HepG2 (cell line): ENCODE data around the gene APOM. TPM values are rescaled to one million over a fixed set of nuclear protein-coding genes. Genes with fewer than 3 reads are reported as not detected.

Experiments
- ATF7-NPFF ChIP-seq: sonication (generic); formaldehyde crosslinking; IDR thresholded peaks from 2 replicates; pipeline ENCODE4 v1.8.1; 2023; ENCODE audit warnings: mild to moderate bottlenecking, low read depth, missing genetic modification reagents, moderate library complexity
- CCDC6 ChIP-seq: sonication (generic); formaldehyde crosslinking; IDR thresholded peaks from 2 replicates; pipeline ENCODE4 v1.8.1; 2022; ENCODE audit warnings: mild to moderate bottlenecking, missing genetic modification reagents, moderate library complexity
- CENPBD1 ChIP-seq: sonication (generic); formaldehyde crosslinking; IDR thresholded peaks from 2 replicates; pipeline ENCODE4 v1.8.0; 2022; ENCODE audit warnings: missing genetic modification reagents, low read depth, mild to moderate bottlenecking, borderline replicate concordance
- CREB3 ChIP-seq: sonication (generic); formaldehyde crosslinking; IDR thresholded peaks from 2 replicates; pipeline ENCODE4 v1.5.0; 2020; ENCODE audit warnings: missing genetic modification reagents
- FOXO1 ChIP-seq: sonication (generic); formaldehyde crosslinking; IDR thresholded peaks from 2 replicates; pipeline ENCODE4 v1.4.0; 2020; ENCODE audit warnings: missing genetic modification reagents
- MED1 ChIP-seq: sonication (generic); formaldehyde crosslinking; IDR thresholded peaks from 2 replicates; pipeline ENCODE4 v1.4.0; 2020; ENCODE audit warnings: missing genetic modification reagents
- MEIS2 ChIP-seq: sonication (generic); formaldehyde crosslinking; IDR thresholded peaks from 2 replicates; pipeline ENCODE4 v1.9.0; 2021; ENCODE audit warnings: mild to moderate bottlenecking, missing genetic modification reagents
- NR2F1 ChIP-seq, 2 experiments: fragments of 450-650 bp in 1 of 2; formaldehyde crosslinking in 1 of 2; IDR thresholded peaks; 2 replicates each; pipeline versions ENCODE4 v1.5.0 to v1.6.1; 2016 to 2020; ENCODE audit warnings: mild to moderate bottlenecking in 1 of 2, missing compliant biosample characterization in 1 of 2, missing genetic modification reagents in 1 of 2, moderate library complexity in 1 of 2
- REXO4 ChIP-seq: sonication (generic); formaldehyde crosslinking; IDR thresholded peaks from 2 replicates; pipeline ENCODE4 v1.8.0; 2022; ENCODE audit warnings: missing genetic modification reagents, mild to moderate bottlenecking, borderline replicate concordance
- STAG1 ChIP-seq: sonication (generic); formaldehyde crosslinking; IDR thresholded peaks from 2 replicates; pipeline ENCODE4 v1.4.0; 2020; ENCODE audit warnings: missing genetic modification reagents
- TRIM24 ChIP-seq: sonication (generic); formaldehyde crosslinking; IDR thresholded peaks from 2 replicates; pipeline ENCODE4 v1.8.0; 2022; ENCODE audit warnings: mild to moderate bottlenecking, missing genetic modification reagents
- ZMYM3 ChIP-seq: sonication (generic); formaldehyde crosslinking; IDR thresholded peaks from 2 replicates; pipeline ENCODE4 v1.5.1; 2020; ENCODE audit warnings: mild to moderate bottlenecking, missing genetic modification reagents
- ZNF160 ChIP-seq: sonication (generic); formaldehyde crosslinking; IDR thresholded peaks from 2 replicates; pipeline ENCODE4 v1.8.0; 2022; ENCODE audit warnings: mild to moderate bottlenecking, inconsistent platforms, missing genetic modification reagents
- ZNF207 ChIP-seq: fragments of 450-650 bp; IDR thresholded peaks from 2 replicates; pipeline ENCODE4 v1.6.1; 2016; ENCODE audit warnings: antibody characterized with exemption, borderline replicate concordance
- ZNF350 ChIP-seq: sonication (generic); formaldehyde crosslinking; IDR thresholded peaks from 2 replicates; pipeline ENCODE4 v1.4.0; 2020; ENCODE audit warnings: mild to moderate bottlenecking, low read depth, missing genetic modification reagents, borderline replicate concordance
- ZNF367 ChIP-seq: sonication (generic); formaldehyde crosslinking; IDR thresholded peaks from 2 replicates; pipeline ENCODE4 v1.4.0; 2020; ENCODE audit warnings: missing genetic modification reagents, borderline replicate concordance
- ZNF761 ChIP-seq: sonication (generic); formaldehyde crosslinking; conservative IDR thresholded peaks from 2 replicates; pipeline ENCODE4 v1.4.0; 2020; ENCODE audit warnings: mild to moderate bottlenecking, missing genetic modification reagents
- polyA plus RNA-seq, 8 experiments: library from polyadenylated mRNA; depleted of rRNA in 3 of 8; stranded (reverse) in 7 of 8; unstranded in 1 of 8; fragments of >200 nt; fragmentation: Illumina TruSeq in 4 of 8; extraction: Trizol in 4 of 8; gene quantifications; 2 replicates each; pipeline versions ENCODE4 v1.2.1 to v1.2.3, GENCODE V29; 2011 to 2016; ENCODE audit warnings: low read depth in 4 of 8, missing spikeins in 1 of 8, mixed read lengths in 1 of 8; ENCODE audit not compliant: insufficient read depth in 1 of 8
- total RNA-seq, 5 experiments: library from RNA; depleted of rRNA; stranded (reverse); fragments of >200 nt; fragmentation: Illumina TruSeq; extraction: Trizol; gene quantifications; 2 replicates each; pipeline ENCODE4 v1.2.3, GENCODE V29; 2016; ENCODE audit warnings: low read depth in 1 of 5
- TF ChIP-seq, protein P1 (sequence below): sonication (generic); formaldehyde crosslinking; conservative IDR thresholded peaks from 2 replicates; pipeline ENCODE4 v1.8.1; 2023; ENCODE audit warnings: missing genetic modification reagents
- TF ChIP-seq, protein P2 (sequence below): sonication (generic); formaldehyde crosslinking; IDR thresholded peaks from 2 replicates; pipeline ENCODE4 v1.4.0; 2020; ENCODE audit warnings: missing genetic modification reagents, borderline replicate concordance
- TF ChIP-seq, protein P3 (sequence below): IDR thresholded peaks from 2 replicates; pipeline ENCODE4 v1.6.1; 2016; ENCODE audit warnings: missing compliant biosample characterization, missing genetic modification reagents, borderline replicate concordance

The APOM gene
- total and polyA plus RNA-seq, 2 of the 13 experiments (the other 11 are each of a cell fraction or from before 2014, with no cell fraction given), result 98.2 to 1,140 TPM

DNA sequence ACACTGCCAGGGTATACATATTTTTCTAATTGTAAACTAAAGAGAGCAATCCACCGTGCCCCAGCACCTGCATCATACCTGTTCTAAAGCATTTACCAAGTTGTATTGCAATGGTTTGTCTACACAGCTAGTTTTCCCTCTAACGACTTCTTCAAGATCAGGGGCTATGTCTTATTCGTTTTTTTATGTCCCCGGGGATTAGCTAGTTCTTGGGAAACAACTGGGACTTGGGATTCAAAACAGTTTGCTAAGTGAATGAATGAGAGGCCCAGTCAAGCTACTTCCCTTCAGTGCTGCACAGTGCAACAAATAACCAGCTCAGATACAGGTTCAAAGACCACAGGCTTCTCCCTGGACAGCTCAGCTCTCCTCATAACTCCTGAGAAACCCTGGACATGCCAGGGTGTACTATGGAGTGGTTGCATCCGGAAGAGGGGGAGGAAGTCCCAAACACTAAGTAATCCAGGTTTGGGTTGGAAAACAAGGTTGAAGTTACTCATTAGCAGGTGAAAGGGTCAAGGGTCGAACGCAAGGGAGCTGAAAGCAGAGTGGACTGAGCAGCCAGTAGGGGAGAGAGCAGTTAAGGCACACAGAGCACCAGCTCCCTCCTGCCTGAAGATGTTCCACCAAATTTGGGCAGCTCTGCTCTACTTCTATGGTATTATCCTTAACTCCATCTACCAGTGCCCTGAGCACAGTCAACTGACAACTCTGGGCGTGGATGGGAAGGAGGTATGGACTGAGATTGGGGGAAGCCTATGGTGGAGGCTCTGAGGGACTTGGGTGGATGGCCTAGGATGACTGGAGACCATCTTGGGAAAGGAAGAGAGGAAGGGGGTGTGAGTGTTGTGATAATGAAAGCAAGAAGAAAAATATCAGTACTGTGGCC, at the start of gene APOM (continued):
- TF ChIP-seq ZMYM3 (CRISPR knock-in tag), result peak; percentile 80
- peak; percentile 99 for TF ChIP-seq MED1
- TF ChIP-seq ZNF350 (CRISPR knock-in tag), result peak; percentile 78
- peak; percentile 34; the same call in 1 of the 2 replicates for TF ChIP-seq STAG1 (CRISPR knock-in tag)
- TF ChIP-seq ZNF207, result no peak
- TF ChIP-seq, protein P1, sequence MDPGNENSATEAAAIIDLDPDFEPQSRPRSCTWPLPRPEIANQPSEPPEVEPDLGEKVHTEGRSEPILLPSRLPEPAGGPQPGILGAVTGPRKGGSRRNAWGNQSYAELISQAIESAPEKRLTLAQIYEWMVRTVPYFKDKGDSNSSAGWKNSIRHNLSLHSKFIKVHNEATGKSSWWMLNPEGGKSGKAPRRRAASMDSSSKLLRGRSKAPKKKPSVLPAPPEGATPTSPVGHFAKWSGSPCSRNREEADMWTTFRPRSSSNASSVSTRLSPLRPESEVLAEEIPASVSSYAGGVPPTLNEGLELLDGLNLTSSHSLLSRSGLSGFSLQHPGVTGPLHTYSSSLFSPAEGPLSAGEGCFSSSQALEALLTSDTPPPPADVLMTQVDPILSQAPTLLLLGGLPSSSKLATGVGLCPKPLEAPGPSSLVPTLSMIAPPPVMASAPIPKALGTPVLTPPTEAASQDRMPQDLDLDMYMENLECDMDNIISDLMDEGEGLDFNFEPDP, result no peak
- TF ChIP-seq CENPBD1, result 0 out of 2 replicates have a peak, but pooled peaks have one; percentile 69
- no peak for TF ChIP-seq REXO4 (CRISPR knock-in tag)
- 0 out of 2 replicates have a peak, but pooled peaks have one; percentile 24 for TF ChIP-seq ATF7-NPFF
- TF ChIP-seq, protein P2, sequence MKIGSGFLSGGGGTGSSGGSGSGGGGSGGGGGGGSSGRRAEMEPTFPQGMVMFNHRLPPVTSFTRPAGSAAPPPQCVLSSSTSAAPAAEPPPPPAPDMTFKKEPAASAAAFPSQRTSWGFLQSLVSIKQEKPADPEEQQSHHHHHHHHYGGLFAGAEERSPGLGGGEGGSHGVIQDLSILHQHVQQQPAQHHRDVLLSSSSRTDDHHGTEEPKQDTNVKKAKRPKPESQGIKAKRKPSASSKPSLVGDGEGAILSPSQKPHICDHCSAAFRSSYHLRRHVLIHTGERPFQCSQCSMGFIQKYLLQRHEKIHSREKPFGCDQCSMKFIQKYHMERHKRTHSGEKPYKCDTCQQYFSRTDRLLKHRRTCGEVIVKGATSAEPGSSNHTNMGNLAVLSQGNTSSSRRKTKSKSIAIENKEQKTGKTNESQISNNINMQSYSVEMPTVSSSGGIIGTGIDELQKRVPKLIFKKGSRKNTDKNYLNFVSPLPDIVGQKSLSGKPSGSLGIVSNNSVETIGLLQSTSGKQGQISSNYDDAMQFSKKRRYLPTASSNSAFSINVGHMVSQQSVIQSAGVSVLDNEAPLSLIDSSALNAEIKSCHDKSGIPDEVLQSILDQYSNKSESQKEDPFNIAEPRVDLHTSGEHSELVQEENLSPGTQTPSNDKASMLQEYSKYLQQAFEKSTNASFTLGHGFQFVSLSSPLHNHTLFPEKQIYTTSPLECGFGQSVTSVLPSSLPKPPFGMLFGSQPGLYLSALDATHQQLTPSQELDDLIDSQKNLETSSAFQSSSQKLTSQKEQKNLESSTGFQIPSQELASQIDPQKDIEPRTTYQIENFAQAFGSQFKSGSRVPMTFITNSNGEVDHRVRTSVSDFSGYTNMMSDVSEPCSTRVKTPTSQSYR (CRISPR knock-in tag), result peak; percentile 90
- peak; percentile 73; the same call in 1 of the 2 replicates for TF ChIP-seq ZNF367 (CRISPR knock-in tag)
- peak; percentile 54; the same call in 1 of the 2 replicates for TF ChIP-seq ZNF160 (CRISPR knock-in tag)
- TF ChIP-seq, protein P3, sequence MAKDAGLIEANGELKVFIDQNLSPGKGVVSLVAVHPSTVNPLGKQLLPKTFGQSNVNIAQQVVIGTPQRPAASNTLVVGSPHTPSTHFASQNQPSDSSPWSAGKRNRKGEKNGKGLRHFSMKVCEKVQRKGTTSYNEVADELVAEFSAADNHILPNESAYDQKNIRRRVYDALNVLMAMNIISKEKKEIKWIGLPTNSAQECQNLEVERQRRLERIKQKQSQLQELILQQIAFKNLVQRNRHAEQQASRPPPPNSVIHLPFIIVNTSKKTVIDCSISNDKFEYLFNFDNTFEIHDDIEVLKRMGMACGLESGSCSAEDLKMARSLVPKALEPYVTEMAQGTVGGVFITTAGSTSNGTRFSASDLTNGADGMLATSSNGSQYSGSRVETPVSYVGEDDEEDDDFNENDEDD (CRISPR knock-in tag), result peak; percentile 43; the same call in 1 of the 2 replicates
- TF ChIP-seq MEIS2 (CRISPR knock-in tag), result peak; percentile 97
- TF ChIP-seq NR2F1 (CRISPR knock-in tag; IDR thresholded peaks at IDR 0.05), result peak; percentile 96 to 97
- peak; percentile 34; the same call in 1 of the 2 replicates for TF ChIP-seq TRIM24
- peak; percentile 98 for TF ChIP-seq FOXO1
- no peak; the same call in 1 of the 2 replicates for TF ChIP-seq ZNF761 (CRISPR knock-in tag)
- peak; percentile 87 for TF ChIP-seq CCDC6 (CRISPR knock-in tag)
- no peak for TF ChIP-seq CREB3
